GM12878 (cell line): ENCODE measurements around the gene PKM. TPM values are rescaled to one million over a fixed set of nuclear protein-coding genes. Genes with fewer than 3 reads are reported as not detected.

Experiments used
- ATAC-seq: fragments of 200-7000 bp; cut with Tn5 transposase; 3 replicates; pipeline ENCODE4 v1.9.1; 2020; ENCODE audit warnings: mild to moderate bottlenecking, moderate library complexity
- BruUV-seq: library from RNA; stranded (reverse); fragments of 400-500 nt; replicated peaks from 2 replicates; lab custom pipeline; 2021; lab: Mats Ljungman, UMichigan
- CTCF ChIA-PET: fragments of 300-600 bp; sonication (Branson Sonifier 250); formaldehyde crosslinking; extraction: SDS; loops from one replicate; lab custom pipeline; 2021; ENCODE audit warnings: inconsistent platforms; lab: Yijun Ruan, JAX
- POLR2A ChIA-PET: fragments of 350-600 bp; formaldehyde crosslinking; extraction: SDS; loops from one replicate; lab custom pipeline; 2021; ENCODE audit warnings: inconsistent platforms; lab: Charles Lee
- RAD21 ChIA-PET: fragments of 300-600 bp; sonication (Branson Sonifier 250); formaldehyde crosslinking; loops from one replicate; lab custom pipeline; 2023; ENCODE audit warnings: antibody characterized with exemption; ENCODE audit not compliant: unreplicated experiment; lab: Charles Lee
- SMC1A ChIA-PET: fragments of 300-600 bp; sonication (Branson Sonifier 250); formaldehyde crosslinking; loops from one replicate; lab custom pipeline; 2023; ENCODE audit not compliant: unreplicated experiment, uncharacterized antibody; lab: Charles Lee
- DNase-seq: peaks from one replicate; pipeline ENCODE4 v3.0.0-alpha.2; 2011; ENCODE audit warnings: low read depth, low spot score
- FAIRE-seq: peaks from 3 replicates; lab custom pipeline; 2011; peaks lifted over from hg19 to GRCh38; lab: Jason Lieb, UNC
- H2AFZ ChIP-seq: 2 replicates; pipeline ENCODE4 v1.6.0; 2011; ENCODE audit warnings: low read depth, low read length, control low read depth; ENCODE audit not compliant: control insufficient read depth
- H3K27ac ChIP-seq: 2 replicates; pipeline ENCODE4 v1.5.1; 2011; ENCODE audit warnings: control low read depth; ENCODE audit not compliant: control insufficient read depth, insufficient read depth
- H3K27me3 ChIP-seq, 2 experiments: replicated peaks in 1 of 2; 2 replicates each; pipeline versions ENCODE4 v1.6.0 to v1.6.1; 2011; ENCODE audit warnings: low read length in 1 of 2; ENCODE audit not compliant: control insufficient read depth in 2 of 2, insufficient read depth in 2 of 2
- H3K36me3 ChIP-seq, 2 experiments: 2 replicates each; pipeline ENCODE4 v1.5.1; 2011; ENCODE audit warnings: low read length in 1 of 2; ENCODE audit not compliant: control insufficient read depth in 2 of 2, insufficient read depth in 2 of 2
- H3K4me1 ChIP-seq: 2 replicates; pipeline ENCODE4 v1.6.1; 2011; ENCODE audit warnings: mild to moderate bottlenecking, low read length, moderate library complexity, mixed read lengths; ENCODE audit not compliant: control insufficient read depth, insufficient read depth
- H3K4me2 ChIP-seq: 2 replicates; pipeline ENCODE4 v1.6.0; 2011; ENCODE audit warnings: control low read depth; ENCODE audit not compliant: control insufficient read depth, insufficient read depth
- H3K4me3 ChIP-seq: fragments of 200-600 bp; sonication (generic); 2 replicates; pipeline ENCODE4 v1.5.1; 2016
- H3K79me2 ChIP-seq: 2 replicates; pipeline ENCODE4 v1.6.0; 2011; ENCODE audit warnings: low read length; ENCODE audit not compliant: control insufficient read depth, insufficient read depth
- H3K9ac ChIP-seq: 2 replicates; pipeline ENCODE4 v1.8.0; 2011; ENCODE audit warnings: low read length, control low read depth, mixed read lengths; ENCODE audit not compliant: control insufficient read depth, insufficient read depth
- H3K9me3 ChIP-seq: replicated peaks from 3 replicates; pipeline ENCODE4 v1.5.1; 2011; ENCODE audit warnings: mild to moderate bottlenecking, low read length; ENCODE audit not compliant: control insufficient read depth, insufficient read depth
- H4K20me1 ChIP-seq: 2 replicates; pipeline ENCODE4 v1.6.0; 2011; ENCODE audit not compliant: control insufficient read depth, insufficient read depth
- JUNB ChIP-seq: IDR thresholded peaks from 2 replicates; pipeline ENCODE4 v1.6.1; 2016; ENCODE audit warnings: antibody characterized with exemption, mild to moderate bottlenecking
- NRF1 ChIP-seq: conservative IDR thresholded peaks from 2 replicates; pipeline ENCODE4 v1.6.1; 2011; ENCODE audit warnings: mild to moderate bottlenecking, low read depth, low read length, improper control_type of control experiment
- TCF12 ChIP-seq: IDR thresholded peaks from 2 replicates; pipeline ENCODE4 v1.6.1; 2011; ENCODE audit warnings: low read depth, mild to moderate bottlenecking, low read length
- ZNF274 ChIP-seq: IDR thresholded peaks from one replicate; pipeline ENCODE4 v1.8.0; 2011; ENCODE audit not compliant: insufficient read length, insufficient read depth
- WGBS: methylation state at CpG from one replicate; pipeline ENCODE4 v1.1.6; 2016; ENCODE audit warnings: low lambda C conversion rate; ENCODE audit not compliant: insufficient replicate concordance, insufficient coverage; ENCODE audit errors: missing lambda C conversion rate; 5-methylcytosine and 5-hydroxymethylcytosine counted together
- in situ Hi-C: fragments of 300-500 bp; cut with MboI; formaldehyde crosslinking; loops from 9 replicates; pipeline ENCODE4 v1.14.3; 2018; ENCODE audit warnings: mixed read lengths
- intact Hi-C: fragments of 100-400 bp; cut with micrococcal nuclease; formaldehyde crosslinking; loops from one replicate; pipeline ENCODE4 v1.14.2; 2022; ENCODE audit not compliant: unreplicated experiment
- polyA plus RNA-seq, 11 experiments: library from polyadenylated mRNA; depleted of rRNA in 4 of 11; unstranded in 6 of 11; stranded (reverse) in 5 of 11; fragments of >200 nt; fragmentation: Nextera tagmentation in 4 of 11; fragmentation: Illumina TruSeq in 1 of 11; extraction: Ambion mirVana in 4 of 11; extraction: Trizol in 1 of 11; gene quantifications; 1 replicate in 1 of 11; 2 replicates in 10 of 11; pipeline versions ENCODE4 v1.2.1 to v1.2.3, GENCODE V29; 2011 to 2016; ENCODE audit warnings: inconsistent platforms in 2 of 11, missing spikeins in 2 of 11, low read depth in 1 of 11
- total RNA-seq, 4 experiments: library from RNA; depleted of rRNA in 3 of 4; stranded (reverse); fragments of >200 nt in 3 of 4; fragmentation: Illumina TruSeq in 1 of 4; extraction: Trizol in 1 of 4; gene quantifications; 2 replicates each; pipeline versions ENCODE4 v1.2.1 to v1.2.3, GENCODE V29; 2013 to 2021
- TF ChIP-seq, protein P1 (sequence below): fragments of 450-650 bp; IDR thresholded peaks from 2 replicates; pipeline ENCODE4 v1.6.1; 2016; ENCODE audit warnings: mild to moderate bottlenecking, moderate library complexity, borderline replicate concordance

Gene PKM
- total and polyA plus RNA-seq, 10 of the 15 experiments (the other 5 are each of a cell fraction or from before 2014, with no cell fraction given) = 491 to 2,011 (median 1,433) TPM

DNA sequence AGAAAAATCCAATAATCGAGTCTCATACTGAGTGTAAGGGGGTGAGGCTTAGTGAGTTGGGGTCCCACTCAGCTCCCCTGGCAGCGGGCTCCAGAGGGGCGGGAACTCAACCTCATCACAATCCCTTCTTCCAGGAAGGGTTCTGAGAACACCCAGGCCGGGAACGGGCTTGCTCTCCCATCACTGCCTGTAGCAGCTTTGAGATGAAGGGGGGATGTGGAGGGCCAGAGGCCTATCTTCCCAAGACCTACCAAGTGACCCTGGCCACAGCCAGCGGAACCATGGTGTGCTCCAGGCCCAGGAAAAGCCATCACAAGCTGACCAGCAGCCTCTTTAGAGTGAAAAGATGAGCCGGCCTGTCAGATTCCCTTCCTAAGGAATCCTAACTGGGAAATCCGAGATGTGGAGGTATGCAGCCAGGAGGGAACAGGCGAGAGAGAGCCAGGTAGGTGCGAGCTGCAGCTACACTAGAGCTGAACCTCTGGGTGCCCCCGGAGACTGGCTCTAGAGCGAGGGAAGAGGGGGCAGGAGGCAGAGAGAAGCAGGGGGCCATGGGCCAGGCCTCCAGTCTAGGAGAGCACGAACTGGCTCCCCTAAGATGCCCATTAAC lies 51.9 kb downstream of the PKM start:
- Histone ChIP-seq H3K27ac (no peak overlapping the region), H3K79me2 (no peaks in the 10 kb centered on the region), H3K9me3 (no peaks in the 10 kb centered on the region), H4K20me1 (no peaks in the 10 kb centered on the region), H3K4me1 (no peaks in the 10 kb centered on the region; the same call in 1 of the 2 replicates), H3K4me3 (no peak overlapping the region), H2AFZ (no peak overlapping the region), H3K27me3 (peaks cover 3% of the 10 kb centered on the region in 2 experiments; a peak in 2 of 4 replicates), H3K36me3 (no peaks in the 10 kb centered on the region), H3K4me2 (no peak overlapping the region), H3K9ac (no peak overlapping the region)
- 28% methylated on average over 13 of the region's 13 CpGs for WGBS
- intact Hi-C loops = no loop called here
- POLR2A ChIA-PET = interaction anchor here (0.6 kb wide), 3 partner anchors 83 to 385 kb away, joined by 3 to 4 read pairs (median 3); no protein-coding TSS in a partner anchor
- CTCF ChIA-PET = no interaction called here
- RAD21 ChIA-PET = interaction anchor here (0.6 kb wide), 1 partner anchor 131 kb away, joined by 3 read pairs; no protein-coding TSS in a partner anchor
- in situ Hi-C loops = no loop called here
- FAIRE-seq = no peak
- TF ChIP-seq TCF12 (no peak), ZNF274 (no peak), NRF1 (no peak), JUNB (no peak)
- TF ChIP-seq, protein P1, sequence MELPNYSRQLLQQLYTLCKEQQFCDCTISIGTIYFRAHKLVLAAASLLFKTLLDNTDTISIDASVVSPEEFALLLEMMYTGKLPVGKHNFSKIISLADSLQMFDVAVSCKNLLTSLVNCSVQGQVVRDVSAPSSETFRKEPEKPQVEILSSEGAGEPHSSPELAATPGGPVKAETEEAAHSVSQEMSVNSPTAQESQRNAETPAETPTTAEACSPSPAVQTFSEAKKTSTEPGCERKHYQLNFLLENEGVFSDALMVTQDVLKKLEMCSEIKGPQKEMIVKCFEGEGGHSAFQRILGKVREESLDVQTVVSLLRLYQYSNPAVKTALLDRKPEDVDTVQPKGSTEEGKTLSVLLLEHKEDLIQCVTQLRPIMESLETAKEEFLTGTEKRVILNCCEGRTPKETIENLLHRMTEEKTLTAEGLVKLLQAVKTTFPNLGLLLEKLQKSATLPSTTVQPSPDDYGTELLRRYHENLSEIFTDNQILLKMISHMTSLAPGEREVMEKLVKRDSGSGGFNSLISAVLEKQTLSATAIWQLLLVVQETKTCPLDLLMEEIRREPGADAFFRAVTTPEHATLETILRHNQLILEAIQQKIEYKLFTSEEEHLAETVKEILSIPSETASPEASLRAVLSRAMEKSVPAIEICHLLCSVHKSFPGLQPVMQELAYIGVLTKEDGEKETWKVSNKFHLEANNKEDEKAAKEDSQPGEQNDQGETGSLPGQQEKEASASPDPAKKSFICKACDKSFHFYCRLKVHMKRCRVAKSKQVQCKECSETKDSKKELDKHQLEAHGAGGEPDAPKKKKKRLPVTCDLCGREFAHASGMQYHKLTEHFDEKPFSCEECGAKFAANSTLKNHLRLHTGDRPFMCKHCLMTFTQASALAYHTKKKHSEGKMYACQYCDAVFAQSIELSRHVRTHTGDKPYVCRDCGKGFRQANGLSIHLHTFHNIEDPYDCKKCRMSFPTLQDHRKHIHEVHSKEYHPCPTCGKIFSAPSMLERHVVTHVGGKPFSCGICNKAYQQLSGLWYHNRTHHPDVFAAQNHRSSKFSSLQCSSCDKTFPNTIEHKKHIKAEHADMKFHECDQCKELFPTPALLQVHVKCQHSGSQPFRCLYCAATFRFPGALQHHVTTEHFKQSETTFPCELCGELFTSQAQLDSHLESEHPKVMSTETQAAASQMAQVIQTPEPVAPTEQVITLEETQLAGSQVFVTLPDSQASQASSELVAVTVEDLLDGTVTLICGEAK = no peak
- no TSS peak for BruUV-seq
- no peak for DNase-seq
- SMC1A ChIA-PET = no interaction called here
- ATAC-seq = no peak
